ENCODE measurements around the gene RASGRP3.

RASGRP3 gene

DNA sequence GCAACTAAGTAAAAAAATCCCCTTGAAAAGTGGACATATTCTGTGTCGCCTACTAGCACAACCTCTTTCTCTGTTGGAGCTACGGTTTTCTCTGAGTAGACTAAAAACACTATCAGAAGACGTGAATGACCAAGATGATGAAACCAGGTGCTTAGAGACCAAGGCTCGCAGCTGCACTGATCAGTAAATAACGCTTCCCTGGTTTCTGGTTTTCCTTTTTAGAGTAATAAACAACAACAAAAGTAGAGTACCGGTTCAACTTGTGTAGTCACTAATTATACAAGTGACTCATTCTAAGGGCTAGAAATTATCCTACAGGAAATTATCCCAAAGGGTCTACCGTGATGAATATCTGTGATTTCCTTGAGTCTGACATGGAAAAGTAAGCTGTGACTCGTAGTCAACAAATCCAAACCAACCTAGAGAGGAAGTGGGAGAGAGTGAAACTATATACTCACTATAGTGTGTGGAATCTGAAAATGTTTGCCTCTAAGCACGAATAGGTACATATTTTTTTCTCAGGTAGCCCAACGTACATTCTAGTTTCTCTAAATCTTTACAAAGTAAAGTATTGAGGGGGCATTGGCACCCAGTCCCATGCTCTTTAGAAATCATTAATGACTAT lies 17.8 kb downstream of the RASGRP3 start:
- no peak for DNase-seq

DNA sequence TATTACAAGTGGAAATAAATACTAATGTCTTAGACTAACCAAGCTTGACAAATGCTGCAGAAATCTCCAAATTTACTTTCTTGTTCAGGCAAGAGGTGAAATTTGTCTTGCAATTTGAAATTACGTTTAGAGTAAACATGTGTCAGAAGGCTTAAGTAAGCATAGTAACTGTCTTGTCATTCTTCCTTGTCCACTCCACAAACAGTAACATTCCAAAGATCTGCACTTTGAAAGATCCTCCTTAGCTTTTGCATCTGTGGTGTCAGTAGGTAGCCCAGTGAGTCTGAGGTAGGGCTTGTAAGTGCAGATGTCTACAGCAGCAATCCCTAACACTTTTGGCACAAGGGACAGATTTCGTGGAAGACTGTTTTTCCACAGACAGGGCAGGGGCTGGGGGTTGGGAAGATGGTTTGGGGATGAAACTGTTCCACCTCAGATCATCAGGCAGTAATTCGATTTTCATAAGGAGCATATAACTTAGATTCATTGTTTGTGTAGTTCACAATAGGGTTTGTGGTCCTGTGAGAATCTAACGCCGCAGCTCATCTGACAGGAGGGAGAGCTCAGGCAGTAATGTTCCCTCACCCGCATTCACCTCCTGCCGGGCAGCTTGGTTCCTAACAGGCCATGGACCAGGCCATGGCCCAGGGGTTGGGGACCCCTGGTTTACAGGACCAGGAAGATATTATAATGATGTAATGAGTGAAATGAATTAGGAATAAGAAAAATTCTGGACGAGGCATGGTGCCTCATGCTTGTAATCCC lies 18.6 kb downstream of the RASGRP3 start:
- no peak for DNase-seq

DNA sequence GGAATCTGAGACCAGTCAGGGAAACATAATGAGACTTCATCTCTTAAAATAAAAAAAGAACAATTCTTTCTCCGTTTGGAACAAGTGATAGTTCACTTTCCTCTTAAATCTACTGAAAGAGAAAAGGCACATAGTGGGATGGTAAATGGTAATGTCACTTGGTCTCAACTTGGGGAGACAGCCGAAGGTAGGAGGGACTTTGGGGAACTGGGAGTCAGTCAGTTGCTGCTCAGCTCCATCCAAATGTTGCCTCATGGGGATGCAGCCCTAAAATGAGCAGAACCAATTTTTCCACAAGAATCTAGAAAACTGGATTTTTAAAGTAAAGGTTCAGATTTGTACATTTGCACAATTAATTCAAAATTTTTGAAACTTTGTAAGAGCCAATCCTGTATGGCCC lies 19.2 kb downstream of the RASGRP3 start:
- DNase-seq = no peak

DNA sequence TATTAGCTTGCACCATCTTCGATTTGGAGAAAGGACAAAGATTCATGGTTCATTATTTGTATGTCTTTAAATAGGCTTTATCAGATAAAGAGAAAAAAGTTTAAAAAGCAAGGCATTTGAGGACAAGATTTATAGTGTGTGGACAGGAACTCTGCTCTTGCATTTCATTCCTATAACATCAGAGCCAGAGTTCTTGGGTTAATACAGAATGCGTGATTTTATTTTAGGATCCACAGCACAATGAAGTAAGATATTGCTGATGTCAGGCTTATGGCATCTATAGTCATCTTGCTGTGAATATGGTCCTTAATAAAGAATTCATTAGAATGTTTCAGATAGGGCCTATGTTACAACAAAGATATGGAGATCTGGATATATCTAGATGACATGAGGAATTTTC lies 19.7 kb downstream of the RASGRP3 start:
- DNase-seq = no peak

DNA sequence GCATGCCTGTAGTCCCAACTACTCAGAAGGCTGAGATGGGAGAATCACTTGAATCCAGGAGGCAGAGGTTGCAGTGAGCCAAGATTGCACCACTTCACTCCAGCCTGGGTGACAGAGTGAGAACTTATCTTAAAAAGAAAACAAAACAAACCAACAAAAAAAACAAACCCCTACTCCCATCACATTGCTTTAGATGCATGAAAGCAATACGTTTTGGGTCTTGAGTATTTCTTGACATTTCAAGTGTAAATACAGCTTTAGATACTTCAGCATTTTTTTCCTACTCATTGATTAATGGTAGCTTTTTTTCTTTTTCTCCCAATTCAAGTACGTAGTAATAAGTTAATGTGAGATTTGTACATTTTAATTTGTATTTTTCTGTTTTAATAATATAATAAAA lies 20.3 kb downstream of the RASGRP3 start:
- no peak for DNase-seq

DNA sequence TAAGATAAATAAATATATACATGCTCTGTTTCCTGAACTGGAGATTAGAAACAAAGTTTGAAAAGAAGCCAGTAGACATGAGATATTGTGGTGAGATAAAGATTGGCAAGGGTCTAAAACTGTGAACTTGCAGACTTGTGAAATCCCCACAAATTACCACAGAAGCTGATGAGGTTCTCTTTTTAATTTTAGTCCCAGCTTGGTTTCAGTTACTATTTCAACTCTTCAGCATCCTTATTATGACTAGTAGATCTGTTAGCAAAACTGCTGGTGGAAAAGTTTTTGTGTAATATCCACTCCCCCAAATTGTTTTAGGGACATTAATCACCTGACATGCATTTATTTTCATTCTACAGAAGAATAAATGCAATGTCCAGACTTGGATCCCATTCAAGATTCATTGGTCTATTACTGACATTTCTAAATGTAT lies 20.8 kb downstream of the RASGRP3 start:
- no peak for DNase-seq

DNA sequence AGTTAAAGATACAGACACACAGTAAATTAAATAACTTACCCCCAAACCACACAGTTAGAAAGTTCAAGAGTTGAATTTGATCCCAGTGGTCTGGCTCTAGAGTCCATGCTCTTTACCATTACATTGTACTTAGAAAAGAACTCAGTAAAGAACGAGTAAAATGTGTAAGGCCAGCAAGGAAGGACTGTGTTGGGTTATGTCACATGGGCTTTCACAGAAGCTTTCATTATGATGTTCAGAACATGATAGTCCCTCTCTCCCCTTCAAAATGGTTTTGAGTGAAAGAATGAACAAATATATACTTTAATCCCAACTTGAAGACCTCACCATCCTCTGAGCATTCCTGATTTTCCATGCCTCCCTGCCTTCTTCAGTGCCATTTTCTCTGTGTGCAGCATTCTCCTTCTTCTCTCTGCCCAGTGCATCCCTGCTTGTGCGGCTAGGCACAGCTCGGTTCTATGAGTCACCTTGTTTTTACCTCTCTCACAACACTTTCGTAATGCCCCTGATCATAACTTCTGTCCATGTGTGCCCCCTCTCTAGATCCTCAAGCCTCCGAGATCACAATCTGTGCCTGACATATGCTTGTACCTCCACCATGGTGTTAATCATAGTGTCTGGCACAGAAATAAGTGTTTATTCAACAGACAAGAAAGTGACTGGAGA lies 22.0 kb downstream of the RASGRP3 start:
- no peak for DNase-seq

DNA sequence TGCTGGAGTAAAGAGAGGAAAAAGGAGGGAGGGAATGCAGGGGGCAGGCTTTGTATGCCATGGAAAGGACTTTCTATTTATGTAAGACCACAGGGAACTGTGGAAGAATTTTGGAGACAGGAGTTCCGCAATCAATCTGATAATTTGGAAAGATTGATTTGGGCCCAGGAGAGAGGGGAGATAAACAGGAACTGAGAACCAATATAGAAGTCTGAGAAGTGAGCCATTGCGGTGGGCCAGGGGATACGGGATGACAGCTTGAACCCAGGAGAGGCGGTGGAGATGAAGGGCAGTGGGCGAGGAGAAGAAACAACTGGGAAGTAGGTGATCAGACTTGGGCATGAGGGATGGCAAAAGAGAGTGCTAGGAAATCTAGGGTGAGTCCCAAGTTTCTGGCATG lies 23.7 kb downstream of the RASGRP3 start:
- no peak for DNase-seq

DNA sequence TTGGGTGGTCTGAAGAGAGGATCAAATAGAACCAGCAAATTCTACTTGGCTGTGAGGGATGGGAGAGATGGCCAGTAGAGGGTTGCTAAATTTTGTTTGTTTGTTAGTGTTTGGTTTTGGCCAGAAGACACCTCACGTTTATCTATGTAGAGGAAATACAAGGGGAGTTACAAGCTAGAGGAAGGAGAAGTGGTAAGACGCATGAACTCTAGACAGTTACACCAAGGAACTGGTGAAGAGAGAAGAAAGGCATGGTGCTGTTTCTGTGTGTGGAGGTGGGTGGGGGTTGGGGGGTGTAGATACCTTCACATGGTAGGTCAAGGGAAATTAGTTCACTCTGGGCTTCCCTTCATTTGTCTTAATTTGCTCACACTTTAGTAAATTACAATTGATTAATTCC lies 25.6 kb downstream of the RASGRP3 start:
- no peak for DNase-seq

DNA sequence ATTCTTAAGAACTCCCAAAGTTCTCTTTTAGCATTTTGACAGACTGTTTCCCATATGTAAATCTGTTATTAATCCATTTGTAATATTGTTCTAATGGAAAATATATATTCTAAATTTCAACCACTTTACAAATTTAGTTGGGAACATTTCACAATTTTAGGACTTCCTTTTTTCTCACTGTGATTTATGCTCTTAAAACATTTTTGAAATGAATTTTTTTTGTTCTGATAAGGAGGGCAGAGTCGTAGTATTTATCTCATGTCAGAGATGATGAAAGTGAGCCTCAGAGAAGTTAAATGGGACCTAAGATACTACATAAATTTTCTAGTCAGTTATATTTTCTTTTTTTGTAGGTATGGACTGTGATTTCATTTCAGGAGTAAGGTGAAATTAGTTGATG lies 26.6 kb downstream of the RASGRP3 start:
- no peak for DNase-seq

DNA sequence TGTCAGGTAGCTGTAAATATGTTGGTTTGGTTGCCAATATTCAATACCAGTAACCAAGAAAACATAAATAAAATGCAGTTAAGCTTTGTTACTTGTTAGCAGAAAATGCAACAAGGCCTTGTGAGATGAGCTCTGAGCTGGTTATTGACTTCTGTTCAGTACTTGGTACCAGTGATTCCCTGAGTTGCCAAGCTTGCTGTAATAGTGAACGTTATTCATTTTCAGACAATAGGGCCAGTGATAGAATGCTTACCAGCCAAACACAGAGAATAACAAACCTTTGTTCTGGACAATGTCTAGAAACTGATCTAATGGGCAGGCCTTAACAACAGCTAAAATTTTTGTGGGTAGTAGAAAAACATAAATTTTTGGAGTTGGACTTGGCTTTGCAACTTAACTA lies 29.5 kb downstream of the RASGRP3 start:
- no peak for DNase-seq

DNA sequence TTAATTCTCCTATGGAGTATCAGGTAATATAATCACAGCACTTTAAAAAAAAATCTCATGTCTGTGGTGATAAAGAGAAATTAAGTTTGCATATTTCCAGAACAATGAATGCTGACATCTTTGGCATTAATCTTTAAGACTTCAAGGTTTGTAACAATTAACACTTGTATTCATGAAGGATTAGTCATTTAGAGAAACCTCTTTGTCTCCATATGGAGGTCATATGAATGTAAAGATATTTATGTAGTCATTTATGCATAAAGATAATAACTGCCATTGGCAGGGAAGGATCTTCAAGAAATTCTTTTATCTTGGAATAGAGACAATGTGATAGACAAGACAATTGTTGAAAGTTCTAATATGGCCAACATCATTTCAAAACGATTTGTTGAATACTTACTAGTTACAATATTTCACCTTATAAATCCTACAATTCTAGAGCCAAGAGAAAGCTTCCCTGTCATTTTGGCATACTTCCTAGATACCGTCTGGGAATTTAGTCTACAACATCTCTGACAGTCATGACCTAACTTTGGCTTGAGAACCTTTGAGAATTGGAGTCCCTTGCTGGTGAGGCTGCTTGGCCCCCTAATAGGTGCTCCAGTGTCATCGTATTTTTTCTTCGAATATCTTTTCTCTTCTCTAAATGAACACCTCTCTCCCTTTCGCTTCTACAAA lies 33.6 kb downstream of the RASGRP3 start:
- DNase-seq = no peak

DNA sequence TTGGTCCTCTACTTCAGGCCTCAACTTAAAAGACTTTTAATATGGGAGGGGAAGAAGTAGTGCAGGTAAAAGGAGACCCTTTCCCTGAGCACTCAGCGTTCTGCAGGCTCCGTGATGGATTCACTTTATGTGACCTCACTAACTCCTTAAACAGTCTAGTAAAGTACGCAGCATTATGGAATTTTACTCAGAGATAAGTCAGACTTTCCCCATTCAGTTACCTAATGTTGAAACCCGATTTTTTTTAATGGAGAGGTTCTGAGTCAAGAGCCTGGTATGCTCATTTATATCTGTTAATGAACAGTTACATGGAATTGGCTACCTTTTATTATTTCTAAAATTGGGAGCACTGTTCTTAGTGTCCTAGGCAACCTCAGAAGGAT lies 34.1 kb downstream of the RASGRP3 start:
- DNase-seq = no peak

DNA sequence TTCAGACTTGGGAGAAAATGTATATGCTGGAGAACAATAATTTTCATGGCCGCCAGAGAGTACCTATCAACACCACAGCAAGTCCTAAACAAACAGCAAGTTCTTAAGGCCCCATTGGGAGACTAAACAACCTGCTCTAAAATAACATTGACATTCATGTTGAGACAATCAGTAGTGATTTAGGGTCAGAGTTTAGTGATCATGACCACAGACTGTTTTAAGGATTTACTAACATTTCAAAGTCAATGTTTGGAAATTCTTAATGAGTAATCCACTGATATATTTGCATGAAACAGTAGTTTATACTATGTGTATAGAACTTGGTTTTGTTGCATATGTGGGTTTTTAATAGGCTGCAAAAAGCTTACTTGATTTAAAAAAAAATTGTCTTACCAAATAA lies 34.7 kb downstream of the RASGRP3 start:
- no peak for DNase-seq

DNA sequence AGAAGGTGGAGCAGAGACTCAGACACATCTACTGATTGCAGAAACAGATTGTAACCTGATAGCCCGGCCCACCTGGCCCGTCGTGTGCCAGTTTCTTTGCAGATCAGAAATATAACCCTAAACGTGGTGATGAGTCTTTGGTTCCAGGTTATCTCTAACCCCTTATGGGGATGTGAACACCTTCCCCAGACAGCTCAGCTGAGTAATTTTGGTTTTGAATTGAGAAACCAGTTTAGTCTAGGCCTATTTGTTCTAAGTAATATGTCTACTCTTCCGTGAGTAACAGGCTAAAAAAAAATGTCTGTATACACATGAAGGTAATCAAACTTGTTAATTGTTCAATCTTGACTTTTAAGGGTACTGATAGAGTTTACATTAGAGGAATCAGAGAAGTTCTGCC lies 35.7 kb downstream of the RASGRP3 start:
- no peak for DNase-seq

DNA sequence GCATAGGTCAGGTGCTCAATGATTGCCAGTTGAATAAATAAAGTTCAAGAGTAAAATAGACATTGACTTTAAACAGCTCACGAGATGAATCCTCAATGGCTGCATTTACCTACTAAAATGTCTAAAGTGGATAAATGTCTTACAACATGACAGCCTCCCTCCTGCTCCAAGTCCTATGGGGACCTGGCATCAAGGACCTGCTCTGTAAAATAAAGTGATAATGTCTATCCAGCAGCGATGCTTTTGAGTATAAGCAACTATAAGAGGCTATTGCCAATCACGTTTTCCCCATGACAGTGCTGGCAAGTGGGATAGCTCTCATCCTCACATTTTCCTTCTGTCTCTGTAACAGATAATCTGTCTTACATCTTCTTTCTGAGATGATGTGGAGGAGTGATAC lies 37.0 kb downstream of the RASGRP3 start:
- no peak for DNase-seq

DNA sequence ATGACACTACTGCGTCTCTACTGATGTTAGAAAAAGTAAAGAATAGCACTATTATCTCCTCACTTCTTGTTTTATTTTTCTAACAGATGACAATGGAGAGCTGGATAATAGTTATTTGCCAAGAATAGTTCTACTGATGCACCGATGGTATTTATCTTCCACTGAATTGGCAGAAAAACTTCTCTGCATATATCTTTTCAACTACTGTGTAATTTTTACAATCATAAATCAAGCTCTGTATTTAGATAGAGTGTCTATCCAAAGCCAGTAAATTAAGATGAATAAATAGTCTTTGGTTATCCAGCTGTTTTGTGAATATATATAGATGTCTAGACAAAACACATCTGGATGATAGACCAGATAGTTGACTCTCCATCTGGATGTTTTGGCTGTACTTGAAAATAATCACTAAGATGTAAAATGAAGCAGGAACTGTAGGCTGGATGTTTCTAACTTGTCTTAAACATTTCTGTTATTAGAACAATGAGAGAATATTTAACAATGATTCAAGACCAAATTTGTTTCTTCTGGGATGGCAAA lies 40.1 kb downstream of the RASGRP3 start:
- no peak for DNase-seq

DNA sequence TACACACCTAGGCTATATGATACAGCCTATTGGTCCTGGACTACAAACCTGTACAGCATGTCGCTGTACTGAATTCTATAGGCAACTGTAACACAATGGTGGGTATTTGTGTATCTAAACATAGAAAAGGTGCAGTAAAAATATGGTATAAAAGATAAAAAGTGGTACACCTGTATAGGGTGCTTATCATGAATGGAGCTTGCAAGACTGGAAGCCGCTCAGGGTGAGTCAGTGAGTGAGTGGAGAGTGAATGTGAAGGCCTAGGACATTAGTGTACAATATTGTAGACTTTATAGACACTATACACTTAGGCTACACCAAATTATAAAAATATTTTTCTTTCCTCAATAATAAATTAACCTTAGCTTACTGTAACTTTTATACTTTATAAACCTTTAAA lies 41.8 kb downstream of the RASGRP3 start:
- DNase-seq = no peak

DNA sequence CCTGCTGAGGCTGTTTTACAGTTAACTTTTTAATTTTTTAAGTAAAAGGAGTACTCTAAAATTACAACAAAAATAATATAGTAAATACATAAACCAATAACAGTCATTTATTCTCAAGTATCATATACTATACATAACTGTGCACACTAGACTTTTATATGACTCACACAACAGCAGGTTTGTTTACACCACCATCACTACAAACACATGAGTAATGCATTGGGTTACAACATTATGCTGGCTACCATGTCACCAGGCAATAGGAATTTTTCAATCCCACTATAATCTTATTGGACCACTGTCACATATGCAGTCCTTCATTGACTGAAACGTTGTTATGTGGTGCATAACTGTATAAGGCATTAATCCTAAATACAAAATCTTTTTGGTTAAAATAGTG lies 42.5 kb downstream of the RASGRP3 start:
- DNase-seq = no peak

DNA sequence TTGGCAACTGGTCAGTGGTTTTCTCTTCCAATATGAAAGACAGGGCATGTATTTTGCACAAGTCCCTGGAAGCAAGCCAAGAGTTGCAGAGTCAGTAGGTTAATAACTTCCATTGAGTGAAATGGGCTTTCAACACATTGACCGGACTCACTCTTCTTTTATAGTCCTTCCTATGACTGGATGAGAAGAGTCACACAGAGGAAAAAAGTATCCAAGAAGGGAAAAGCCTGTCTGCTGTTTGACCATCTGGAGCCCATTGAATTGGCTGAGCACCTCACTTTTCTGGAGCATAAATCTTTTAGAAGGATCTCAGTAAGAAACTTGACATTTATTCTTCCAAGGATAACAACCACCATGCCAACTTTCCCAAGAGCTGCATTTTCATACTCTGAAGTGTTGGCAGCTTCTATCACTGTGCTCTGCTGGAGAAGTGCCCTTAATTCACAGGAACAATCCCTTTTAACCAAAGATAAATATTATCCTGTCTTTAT lies 45.4 kb downstream of the RASGRP3 start:
- DNase-seq = no peak

DNA sequence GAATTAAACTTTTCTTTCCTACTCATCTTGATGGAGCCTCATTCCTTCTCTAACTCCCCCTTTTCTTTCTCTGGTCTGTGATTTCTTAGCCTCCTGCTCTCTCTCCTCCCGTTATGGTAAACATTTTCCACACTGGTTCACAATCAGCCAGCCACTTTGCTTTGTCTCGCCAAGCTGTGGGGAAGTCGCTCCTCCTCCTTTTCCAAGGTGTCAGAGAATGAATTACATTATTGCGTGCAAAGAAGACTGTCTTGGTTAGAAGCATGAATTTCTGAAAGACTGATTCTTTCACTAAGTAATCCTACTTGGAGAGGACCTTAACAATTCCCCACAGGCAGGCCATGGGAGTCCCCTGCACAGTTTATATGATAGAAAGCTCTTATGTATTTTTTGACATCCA lies 46.1 kb downstream of the RASGRP3 start:
- no peak for DNase-seq

DNA sequence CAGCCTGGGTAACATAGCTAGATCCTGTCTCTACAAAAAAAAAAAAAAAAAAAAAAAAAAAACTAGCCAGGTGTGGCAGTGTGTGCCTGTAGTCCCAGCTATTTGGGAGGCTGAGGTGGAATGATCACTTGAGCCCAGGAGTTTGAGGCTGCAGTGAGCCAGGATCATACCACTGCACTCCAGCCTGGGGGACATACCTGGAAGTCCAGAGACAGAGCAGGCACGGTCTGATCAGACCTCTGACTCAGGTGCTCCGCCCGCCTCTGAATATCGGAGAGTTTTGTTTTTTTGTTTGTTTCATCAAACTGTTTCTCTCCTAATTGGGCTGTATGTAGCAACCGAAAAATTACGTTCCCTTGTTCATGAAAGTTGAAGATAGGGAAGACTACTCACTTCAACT lies 49.2 kb downstream of the RASGRP3 start:
- no peak for DNase-seq

DNA sequence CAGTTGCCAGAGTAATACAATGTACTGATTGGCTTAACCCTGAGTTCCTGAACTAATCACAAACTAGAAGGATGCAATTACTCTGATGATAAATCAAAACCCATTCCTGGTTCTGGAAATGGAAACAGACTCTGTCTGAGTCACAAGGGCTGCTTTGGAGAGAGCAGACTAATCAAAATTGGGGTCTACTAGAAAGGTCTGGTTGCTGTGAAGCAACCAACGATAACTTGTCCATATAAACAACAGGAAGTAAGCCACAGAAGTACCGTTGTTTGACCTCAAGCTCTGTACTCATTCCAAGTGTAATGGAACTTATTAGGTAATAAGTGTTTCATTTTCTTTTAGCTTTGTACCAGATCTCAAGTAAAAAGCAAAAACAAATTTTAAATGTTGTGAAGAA lies 49.7 kb downstream of the RASGRP3 start:
- no peak for DNase-seq

Data from CD4-positive, alpha-beta T cell treated with Interferon gamma for 1 hour (primary cell).